GM18951 (cell line): ENCODE results near the gene NR1H2.

ENCODE experiments used
- POLR2A ChIP-seq: IDR thresholded peaks from 4 replicates; pipeline ENCODE4 v1.6.1; 2011; ENCODE audit warnings: mild to moderate bottlenecking; ENCODE audit not compliant: insufficient read length, insufficient read depth; ENCODE audit errors: extremely low read depth
- in situ Hi-C: fragments of 300-500 bp; cut with MboI; formaldehyde crosslinking; loops from one replicate; pipeline ENCODE4 v1.12.0; 2022; ENCODE audit warnings: low sequenced_read_pairs, mixed read lengths, inconsistent platforms; ENCODE audit not compliant: unreplicated experiment

The NR1H2 gene

DNA sequence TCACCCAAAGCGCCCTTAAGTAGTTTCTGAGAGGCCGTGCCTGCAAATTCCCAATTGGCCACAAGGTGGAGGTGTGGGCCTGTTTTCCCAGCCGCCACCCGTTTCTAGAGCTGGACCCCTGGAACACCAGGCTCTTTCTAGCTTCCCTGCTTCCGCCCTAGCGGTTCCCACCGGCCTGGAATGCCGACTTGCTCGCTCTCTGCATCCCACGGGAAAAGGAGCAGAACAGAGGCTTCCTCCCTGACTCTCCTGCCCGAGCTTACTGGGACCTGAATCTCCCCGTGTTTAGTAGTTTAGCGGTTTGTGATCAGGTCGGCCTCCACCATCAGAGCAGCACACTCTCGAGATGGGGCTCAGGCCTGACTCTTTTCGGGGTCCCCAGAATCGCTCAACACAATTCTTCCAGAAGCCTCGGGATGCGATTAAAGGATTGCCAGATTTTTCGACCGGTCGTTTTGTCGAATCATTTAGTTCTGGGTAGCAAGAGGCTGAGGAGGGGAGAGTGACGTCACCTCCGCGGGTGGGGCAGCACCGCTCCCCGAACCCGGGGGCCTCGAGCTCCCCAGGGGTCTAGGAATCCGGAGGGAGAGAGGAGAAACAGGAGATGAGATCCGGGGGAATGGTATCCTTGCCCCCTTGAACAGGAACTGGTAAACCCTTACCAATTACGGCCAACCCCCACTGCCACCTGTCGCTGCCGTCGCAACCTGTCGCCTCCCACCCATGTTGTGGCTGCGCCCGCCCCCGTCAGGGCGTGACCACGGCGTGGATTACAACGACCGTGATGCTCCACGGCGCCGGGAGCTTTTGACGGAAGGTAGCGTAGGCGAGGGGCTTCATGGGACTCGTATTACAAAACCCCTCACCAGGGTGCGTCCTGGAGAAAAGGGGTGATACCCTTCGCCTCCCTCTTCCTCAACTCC is 18.8 kb upstream of the NR1H2 start:
- peak; percentile 52 for TF ChIP-seq POLR2A
- in situ Hi-C loops = loop anchor here (25.0 kb wide), 1 partner anchor 430 kb away; the partner anchor contains the start of gene ACP4

GRCh38 chr19:50358483-50359327 is 17.6 kb upstream of the NR1H2 start:
- peak; percentile 78 for TF ChIP-seq POLR2A
- in situ Hi-C loops = loop anchor here (25.0 kb wide), 1 partner anchor 429 kb away; the partner anchor contains the start of gene ACP4

- no peak for TF ChIP-seq POLR2A
- in situ Hi-C loops = loop anchor here (25.0 kb wide), 1 partner anchor 428 kb away; the partner anchor contains the start of gene ACP4
Observed at GRCh38 chr19:50359328-50359818, 16.9 kb upstream of the NR1H2 start.

GRCh38 chr19:50361290-50362029 is 14.8 kb upstream of the NR1H2 start:
- no peak for TF ChIP-seq POLR2A
- in situ Hi-C loops = loop anchor here (25.0 kb wide), 1 partner anchor 426 kb away; the partner anchor contains the start of gene ACP4

- in situ Hi-C loops = loop anchor here (25.0 kb wide), 1 partner anchor 425 kb away; the partner anchor contains the start of gene ACP4
- TF ChIP-seq POLR2A = no peak
Observed at GRCh38 chr19:50362030-50362412, 14.2 kb upstream of the NR1H2 start.

DNA sequence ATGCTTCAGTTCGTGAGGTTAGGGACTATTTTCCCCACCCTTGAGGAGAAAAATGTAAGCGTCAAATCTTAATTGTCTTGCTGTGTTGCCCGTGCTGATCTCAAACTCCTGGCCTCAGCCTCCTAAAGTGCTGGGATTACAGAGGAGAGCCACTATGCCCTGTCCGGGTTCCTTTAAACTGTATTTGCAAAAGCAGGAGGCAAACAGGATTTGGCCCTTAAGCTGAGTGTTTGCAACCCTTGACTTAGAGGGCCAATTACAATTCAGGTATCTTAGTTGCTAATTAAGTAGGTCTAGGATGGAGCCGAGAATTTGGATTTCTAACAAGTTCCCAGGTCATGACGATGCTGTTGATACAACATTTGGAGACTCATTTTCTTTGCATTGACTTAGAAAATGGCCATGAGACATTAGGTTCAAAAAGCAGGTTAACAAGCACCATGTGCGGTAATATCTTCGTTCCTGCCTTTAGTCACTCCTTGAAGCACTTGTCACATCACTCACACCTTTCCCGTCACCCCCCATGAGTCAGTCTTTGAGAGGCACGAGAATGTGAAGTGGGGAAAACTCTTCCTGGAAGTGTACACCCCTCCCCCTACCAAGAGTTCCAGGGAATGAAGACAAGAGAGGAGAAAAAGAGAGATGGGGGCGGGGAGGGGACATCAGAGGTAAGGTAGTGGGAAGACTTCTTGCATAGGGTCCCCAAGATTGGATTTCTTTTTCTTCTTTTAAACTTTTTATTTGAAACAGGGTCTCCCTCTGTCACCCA is 13.4 kb upstream of the NR1H2 start:
- TF ChIP-seq POLR2A = no peak
- in situ Hi-C loops = loop anchor here (25.0 kb wide), 1 partner anchor 424 kb away; the partner anchor contains the start of gene ACP4

- no peak for TF ChIP-seq POLR2A
- in situ Hi-C loops = loop anchor here (25.0 kb wide), 1 partner anchor 422 kb away; the partner anchor contains the start of gene ACP4
Observed at GRCh38 chr19:50365434-50366306, 10.6 kb upstream of the NR1H2 start, which contains the start of gene NAPSA. Gene NAPSA (minus strand): TSS chr19:50365639. CDS start chr19:50365621, 18 bp downstream.

DNA sequence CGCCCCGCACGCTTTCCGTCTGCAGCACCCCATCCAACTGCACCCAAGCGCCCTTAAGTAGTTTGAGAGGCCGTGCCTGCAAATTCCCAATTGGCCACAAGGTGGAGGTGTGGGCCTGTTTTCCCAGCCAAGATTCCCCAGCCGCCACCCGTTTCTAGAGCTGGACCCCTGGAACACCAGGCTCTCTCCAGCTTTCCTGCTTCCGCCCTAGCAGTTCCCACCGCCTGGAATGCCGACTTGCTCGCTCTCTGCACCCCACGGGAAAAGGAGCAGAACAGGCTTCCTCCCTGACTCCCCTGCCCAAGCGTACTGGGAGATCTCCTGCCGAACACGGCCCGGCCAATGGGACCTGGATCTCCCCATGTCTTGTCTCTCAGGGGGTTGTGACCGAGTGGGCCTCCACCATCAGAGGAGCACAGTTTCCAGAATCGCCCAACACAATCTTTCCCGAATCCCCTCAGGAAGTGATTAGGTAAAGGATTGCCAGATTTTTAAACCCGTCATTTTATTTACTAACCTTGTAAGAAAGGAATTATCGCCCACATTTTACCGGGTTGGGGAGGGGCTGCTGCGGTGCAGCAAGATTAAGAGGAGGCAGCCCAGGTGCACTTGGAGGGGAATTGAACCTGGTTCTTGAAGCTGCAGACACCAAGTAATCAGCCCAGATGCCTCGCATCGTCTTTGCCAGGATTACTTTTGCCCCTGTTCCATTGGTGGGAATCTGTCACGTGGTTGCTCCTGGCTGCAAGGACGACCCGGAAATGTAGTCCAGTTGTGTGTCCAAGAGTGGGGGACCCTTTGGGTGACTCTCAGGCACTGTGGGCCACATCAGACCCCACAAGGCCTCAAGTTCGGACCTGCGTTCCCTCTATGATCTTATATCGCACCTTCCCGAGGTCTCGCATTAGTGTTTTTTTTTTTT is 7.3 kb upstream of the NR1H2 start:
- in situ Hi-C loops = loop anchor here (25.0 kb wide), 1 partner anchor 418 kb away; the partner anchor contains the start of gene ACP4
- peak; percentile 66 for TF ChIP-seq POLR2A

DNA sequence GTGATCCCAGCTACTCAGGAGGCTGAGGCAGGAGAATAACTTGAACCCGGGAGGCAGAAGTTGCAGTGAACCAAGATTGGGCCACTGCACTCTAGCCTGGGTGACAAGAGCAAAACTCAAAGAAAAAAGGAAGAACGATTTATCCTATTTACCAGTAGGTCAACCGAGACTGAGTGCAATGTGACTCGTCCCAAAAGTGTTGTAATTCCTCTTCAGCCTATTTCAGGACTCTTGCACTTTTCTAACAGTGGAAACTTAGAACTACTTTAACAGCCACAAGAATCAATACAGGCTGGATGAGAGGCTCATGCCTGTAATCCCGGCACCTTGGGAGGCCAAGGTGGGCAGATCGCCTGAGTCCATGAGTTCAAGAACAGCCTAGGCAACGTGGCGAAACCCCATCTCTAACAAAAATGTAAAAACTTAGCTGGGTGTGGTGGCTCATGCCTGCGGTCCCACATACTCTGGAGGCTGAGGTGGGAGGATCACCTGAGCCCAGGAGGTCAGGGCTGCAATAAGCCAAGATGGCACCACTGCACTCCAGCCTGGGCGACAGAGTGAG is 4.3 kb upstream of the NR1H2 start:
- in situ Hi-C loops = loop anchor here (10.0 to 25.0 kb wide), 2 partner anchors 93 to 415 kb away; partner anchors contain the start of gene ACP4
- no peak for TF ChIP-seq POLR2A
